ENCODE measurements around the gene CCL22. TPM values are rescaled to one million over a fixed set of nuclear protein-coding genes. Genes with fewer than 3 reads are reported as not detected.

Gene CCL22, protein sequence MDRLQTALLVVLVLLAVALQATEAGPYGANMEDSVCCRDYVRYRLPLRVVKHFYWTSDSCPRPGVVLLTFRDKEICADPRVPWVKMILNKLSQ
- total RNA-seq: not detected in 2 replicates

DNA sequence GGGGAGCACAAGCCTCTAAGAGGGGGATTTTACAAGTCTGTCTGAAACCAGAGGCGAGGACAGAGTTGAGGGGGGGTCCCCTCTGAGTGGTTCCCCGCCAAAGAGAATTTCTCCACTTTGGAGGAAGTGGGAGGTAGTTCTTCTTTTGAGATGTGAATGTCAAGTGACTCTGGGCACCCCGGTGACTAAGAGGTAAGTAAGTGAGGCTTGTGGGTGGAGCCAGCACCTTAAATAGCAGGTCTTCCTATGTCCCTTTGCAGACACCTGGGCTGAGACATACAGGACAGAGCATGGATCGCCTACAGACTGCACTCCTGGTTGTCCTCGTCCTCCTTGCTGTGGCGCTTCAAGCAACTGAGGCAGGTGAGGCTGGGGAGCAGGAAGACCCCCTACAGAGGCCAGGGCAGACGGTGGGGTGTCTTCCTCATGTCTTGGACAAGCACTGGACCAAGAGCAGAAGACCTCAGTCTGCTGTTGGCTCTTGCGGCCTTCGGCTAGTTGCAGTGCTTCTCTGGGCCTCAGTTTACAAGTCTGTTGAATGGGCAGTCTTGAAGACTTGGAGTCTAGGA lies at the start of gene CCL22:
Gene CCL22 (plus strand): TSS at position 257 of the 569 bp plus-strand sequence. CDS start 34 bp downstream, at position 291.

DNA sequence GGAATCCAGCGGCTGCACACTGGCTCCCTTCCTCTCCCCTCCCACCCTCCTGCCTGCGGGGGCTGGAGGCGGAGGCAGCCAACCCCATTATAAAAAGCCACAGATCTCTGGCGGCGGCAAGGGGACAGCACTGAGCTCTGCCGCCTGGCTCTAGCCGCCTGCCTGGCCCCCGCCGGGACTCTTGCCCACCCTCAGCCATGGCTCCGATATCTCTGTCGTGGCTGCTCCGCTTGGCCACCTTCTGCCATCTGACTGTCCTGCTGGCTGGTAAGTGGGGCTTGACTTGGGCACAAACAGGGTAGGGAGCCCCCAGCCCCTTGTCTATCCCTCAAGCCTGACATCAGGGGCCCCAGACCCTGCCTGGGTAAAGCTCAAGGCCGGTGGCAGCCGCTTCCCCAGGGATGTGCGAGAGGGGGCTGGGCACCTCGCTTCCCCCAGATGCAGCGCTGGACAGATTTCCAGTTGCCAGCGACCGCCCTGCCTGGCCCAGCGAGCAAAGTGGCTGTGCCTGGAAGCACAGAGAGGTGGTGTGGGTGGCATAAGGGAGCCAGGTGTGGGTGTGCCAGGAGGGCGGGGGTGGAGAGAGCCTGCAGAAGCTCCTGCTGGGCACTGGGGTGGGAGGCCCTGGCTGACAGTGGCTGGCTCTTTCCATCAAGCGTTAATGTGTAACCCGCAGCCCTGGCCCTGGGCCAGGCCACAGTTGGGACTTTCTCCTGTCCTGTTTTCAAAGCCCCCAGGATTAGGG lies 14.0 kb downstream of the CCL22 start, which contains the start of gene CX3CL1:
Gene CX3CL1 (plus strand): TSS at position 119 of the 745 bp plus-strand sequence. CDS start 79 bp downstream, at position 198.

DNA sequence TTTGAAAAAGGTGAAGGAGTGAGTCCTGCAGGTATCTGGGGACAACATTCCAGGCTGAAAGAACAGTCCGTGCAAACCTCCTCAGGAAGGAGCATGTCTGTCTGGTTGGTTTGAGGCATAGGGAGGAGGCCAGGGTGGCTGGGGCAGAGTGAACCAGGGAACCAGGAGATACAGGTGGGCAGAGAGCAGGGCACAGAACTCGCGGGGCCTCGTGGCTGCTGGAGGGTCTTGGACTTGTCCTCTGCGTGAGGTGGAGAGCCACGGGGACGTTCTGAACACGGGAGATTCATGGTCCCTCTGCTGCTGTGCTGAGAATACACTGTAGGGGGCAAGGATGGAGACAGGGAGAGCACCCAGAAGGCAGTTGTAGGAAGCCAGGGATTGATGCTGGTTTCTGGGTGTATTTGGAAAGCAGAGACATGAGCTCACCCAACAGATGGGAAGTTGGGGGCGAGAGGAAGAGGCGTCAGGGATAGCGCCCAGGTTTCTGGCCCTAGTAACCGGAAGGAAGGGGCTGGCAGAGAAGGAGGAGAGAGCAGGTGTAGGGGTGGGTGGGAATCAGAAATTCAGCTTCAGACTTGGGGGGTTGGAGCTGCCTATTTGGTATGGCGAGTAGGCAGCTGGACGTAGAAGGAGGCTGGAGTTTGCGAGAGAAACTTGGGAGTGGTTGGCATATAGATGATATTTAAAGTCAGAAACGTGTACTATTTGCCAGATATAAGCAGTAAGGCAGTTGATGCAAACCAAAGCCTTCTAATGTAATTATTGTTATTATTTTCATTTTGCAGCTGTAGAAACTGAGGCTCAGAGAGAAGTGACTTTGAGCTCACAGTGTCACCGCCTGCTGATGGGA lies 45.6 kb downstream of the CCL22 start, which contains the start of gene CCL17:
Gene CCL17 (plus strand): TSS at position 803 of the 853 bp plus-strand sequence. CDS start 9,166 bp downstream, outside the sequence.

Other genes starting within 250 kb of the CCL22 start
- 67.7 and 106 TPM in 2 replicates for gene PSME3IP1, start 172.7 kb upstream of the CCL22 start, total RNA-seq
- 40.2 and 43.1 TPM in 2 replicates for gene RSPRY1, start 172.5 kb upstream of the CCL22 start, total RNA-seq
- 65.2 and 65.3 TPM in 2 replicates for gene ARL2BP, start 113.5 kb upstream of the CCL22 start, total RNA-seq
- gene PLLP, start 74.1 kb upstream of the CCL22 start, total RNA-seq: 0.12 TPM in 1 of 2 replicates, not detected in the other
- gene CX3CL1, start 13.7 kb downstream of the CCL22 start, total RNA-seq: under 0.01 TPM in 1 of 2 replicates, not detected in the other
- gene CCL17, start 46.0 kb downstream of the CCL22 start, total RNA-seq: not detected in 2 replicates
- 34.6 and 47.1 TPM in 2 replicates for gene CIAPIN1, start 88.6 kb downstream of the CCL22 start, total RNA-seq
- 52.4 and 52.7 TPM in 2 replicates for gene COQ9, start 88.7 kb downstream of the CCL22 start, total RNA-seq
- gene POLR2C, start 103.9 kb downstream of the CCL22 start, total RNA-seq: 90.2 and 115 TPM in 2 replicates
- gene DOK4, start 127.7 kb downstream of the CCL22 start, total RNA-seq: 24.7 and 26.9 TPM in 2 replicates
- gene CCDC102A, start 177.8 kb downstream of the CCL22 start, total RNA-seq: 12.4 and 27.4 TPM in 2 replicates
- not detected in 2 replicates for gene ADGRG5, start 183.9 kb downstream of the CCL22 start, total RNA-seq